Activated CD4-positive, alpha-beta T cell treated with anti-CD3 and anti-CD28 coated beads for 4 hours (primary cell): ENCODE results near the gene SCN8A.
"Not testable (repeated sequence)": the region's sequence is repeated elsewhere in the genome, so short reads cannot be mapped to it uniquely, and the experiment has no call there.

Experiments used
- DNase-seq, 2 donors: peaks; one replicate each; pipeline ENCODE4 v3.0.0-alpha.2; 2020

SCN8A gene

GRCh38 chr12:51818566-51819300 lies 227.7 kb downstream of the SCN8A start:
- no peak for DNase-seq

GRCh38 chr12:51819736-51820525 lies 228.9 kb downstream of the SCN8A start:
- no peak for DNase-seq

DNA sequence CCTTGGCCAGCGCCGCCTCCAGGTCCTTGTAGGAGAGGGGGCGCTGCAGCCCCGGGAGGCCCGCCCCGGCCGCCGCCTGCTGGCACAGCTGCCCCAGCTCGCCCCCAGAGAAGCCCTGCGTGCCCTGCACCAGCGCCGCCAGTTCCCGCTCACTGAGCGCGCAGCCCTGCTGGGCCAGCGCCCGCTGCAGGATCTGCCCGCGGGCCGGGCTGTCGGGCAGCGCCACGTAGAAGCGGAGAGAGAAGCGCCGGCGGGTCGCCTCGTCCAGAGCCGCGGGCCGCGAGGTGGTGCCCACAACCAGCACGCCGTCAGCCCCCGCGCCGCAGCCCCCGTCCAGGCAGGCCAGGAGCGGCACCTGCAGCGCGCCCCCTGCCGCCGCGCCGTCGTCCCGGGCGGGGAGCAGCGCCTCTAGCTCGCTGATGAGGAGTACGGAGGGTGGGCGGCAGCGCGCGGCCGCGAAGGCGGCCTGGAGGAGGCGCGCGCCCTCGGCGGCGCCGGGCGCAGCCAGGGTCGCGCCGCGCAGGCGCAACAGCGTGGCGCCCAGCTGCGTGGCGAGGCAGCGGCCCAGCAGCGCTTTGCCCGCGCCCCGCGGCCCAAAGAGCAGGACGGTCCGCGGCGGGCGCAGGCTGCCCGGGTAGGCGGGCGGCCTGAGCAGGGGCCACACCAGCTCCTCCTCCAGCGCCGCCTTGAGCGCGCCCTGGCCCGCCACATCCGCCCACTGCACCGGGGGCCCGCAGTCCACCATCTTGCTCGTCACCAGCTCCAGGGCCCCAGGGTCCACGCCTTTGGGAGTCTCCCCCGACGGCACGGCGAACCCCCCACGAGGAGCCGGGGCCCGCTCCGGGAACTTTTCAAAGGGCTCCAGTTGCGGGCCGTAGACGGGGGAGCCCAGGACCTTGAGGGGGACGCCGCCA lies 229.8 kb downstream of the SCN8A start:
- peak; percentile 80 to 85 for DNase-seq

DNA sequence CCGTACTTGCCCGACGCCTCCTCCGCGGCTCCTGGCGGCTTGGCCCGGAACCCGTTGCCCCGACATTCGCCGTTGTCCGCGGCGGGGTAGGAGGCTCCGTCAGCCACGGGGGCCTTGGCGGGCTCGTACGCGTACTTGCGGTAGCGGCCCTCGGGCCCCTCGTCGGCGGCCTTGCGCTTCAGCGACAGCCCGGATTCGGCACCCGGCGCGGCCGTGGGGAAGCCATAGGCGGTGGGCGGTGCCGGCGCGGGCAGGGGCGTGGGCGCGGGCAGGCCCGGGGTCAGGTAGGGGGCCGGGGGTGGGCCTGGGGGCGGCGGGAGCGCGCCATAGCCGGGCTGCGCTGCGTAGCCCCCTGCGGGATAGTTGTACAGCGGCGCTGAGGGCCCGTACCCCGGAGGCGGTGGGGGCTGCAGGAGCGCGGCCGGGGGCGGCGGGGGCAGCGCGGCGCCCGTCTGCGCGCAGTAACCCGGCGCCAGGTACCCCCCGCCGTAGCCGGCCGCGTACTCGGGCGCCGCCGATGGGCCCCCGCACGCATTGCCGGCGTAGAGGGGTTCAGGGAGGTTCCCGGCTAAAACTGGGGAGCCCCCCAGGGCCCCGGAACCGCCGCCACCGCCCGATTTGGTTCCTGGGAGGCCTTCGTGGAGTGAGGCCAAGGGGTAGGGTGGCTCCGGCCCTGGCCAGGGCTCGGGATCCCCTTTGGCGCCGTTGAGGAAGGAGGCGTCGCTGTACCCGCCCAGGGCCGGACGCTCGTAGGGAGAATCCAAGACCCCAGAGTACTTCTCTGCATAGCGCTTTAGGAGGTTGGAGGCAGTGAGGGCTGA lies 230.6 kb downstream of the SCN8A start:
- peak; percentile 41 to 63 for DNase-seq

GRCh38 chr12:51822261-51822616 lies 231.2 kb downstream of the SCN8A start:
- DNase-seq = no peak

DNA sequence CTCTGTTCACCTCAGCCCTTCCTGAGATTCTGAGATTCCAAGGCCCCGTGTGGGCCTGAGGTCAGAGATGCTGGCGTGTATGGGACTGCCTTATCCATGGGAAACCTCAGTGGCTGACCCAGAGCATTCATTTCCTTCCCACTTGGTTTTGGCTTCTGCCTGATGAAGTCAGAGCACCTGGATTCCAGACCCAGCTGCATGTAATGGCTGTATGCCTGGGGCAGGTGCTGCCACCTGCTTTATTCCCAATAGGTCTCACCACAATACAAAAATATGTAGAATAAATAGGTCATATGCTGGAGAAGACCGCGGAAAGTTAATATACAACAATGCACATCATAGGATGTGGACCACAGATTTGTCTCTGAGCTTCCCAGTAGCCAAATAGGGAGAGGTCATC lies 231.9 kb downstream of the SCN8A start:
- DNase-seq = no peak

GRCh38 chr12:51823875-51824565 lies 233.0 kb downstream of the SCN8A start:
- DNase-seq = peak; percentile 19 to 28

GRCh38 chr12:51825216-51825615 lies 234.2 kb downstream of the SCN8A start:
- DNase-seq = no peak

- DNase-seq = no peak
Observed at GRCh38 chr12:51826881-51827280, 235.8 kb downstream of the SCN8A start.

GRCh38 chr12:51827925-51828818 lies 237.1 kb downstream of the SCN8A start:
- peak; percentile 45 to 57 for DNase-seq

DNA sequence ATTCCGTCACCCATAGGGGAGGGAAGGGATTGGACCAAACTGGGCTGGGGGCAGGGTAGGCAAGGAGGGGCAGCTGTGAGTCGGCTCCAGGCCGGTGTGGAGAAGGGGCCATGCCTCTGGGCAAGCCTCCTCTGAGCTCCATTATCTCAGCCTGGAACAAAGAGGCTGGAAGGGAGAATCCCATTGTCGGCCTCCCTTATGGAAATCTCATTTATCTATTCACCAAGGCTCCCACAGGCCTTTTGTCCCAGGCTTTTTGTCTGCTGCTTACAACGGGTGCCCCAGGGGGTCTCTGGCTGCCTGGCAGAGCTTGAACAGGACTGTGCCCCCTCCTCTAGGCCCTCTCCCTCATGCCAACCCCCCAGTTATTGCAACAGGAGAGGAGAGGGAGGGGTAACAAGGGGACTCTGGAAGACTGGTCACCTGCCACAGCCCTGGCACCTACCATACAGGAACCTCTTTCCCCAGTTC lies 238.0 kb downstream of the SCN8A start:
- DNase-seq = no peak

DNA sequence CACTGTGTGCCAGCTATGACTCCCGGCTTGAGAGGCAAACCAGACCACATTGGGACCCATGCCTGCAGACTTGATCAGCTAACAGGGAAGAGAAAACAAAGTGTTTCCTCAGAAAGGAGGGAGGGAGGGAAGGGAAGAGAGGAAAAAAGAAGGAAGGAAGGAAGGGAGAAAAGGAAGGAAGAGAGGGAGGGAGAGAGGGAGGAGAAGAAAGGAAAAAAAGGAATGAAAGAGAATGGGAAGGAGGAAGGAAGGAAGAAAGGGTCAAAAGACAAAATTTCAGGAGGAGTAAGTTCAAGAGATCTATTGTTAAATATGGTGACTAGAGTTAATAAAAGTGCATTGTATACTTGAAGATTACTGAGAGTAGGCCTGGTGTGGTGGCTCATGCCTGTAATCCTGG lies 238.6 kb downstream of the SCN8A start:
- DNase-seq = no peak

DNA sequence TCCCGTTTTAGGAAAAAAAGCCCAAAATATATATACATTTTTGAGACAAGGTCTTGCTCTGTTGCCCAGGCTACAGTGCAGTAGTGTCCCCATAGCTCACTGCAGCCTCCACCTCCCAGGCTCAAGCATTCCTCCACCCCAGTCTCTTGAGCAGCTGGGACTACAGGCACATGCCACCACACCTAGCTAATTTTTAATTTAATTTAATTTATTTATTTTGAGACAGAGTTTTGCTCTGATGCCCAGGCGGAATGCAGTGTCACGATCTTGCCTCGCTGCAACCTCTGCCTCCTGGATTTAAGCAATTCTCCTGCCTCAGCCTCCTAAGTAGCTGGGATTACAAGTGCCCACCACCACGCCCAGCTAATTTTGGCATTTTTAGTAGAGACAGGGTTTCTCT lies 240.8 kb downstream of the SCN8A start:
- not testable (repeated sequence) for DNase-seq

GRCh38 chr12:51832354-51833107 lies 241.5 kb downstream of the SCN8A start:
- no peak for DNase-seq

DNA sequence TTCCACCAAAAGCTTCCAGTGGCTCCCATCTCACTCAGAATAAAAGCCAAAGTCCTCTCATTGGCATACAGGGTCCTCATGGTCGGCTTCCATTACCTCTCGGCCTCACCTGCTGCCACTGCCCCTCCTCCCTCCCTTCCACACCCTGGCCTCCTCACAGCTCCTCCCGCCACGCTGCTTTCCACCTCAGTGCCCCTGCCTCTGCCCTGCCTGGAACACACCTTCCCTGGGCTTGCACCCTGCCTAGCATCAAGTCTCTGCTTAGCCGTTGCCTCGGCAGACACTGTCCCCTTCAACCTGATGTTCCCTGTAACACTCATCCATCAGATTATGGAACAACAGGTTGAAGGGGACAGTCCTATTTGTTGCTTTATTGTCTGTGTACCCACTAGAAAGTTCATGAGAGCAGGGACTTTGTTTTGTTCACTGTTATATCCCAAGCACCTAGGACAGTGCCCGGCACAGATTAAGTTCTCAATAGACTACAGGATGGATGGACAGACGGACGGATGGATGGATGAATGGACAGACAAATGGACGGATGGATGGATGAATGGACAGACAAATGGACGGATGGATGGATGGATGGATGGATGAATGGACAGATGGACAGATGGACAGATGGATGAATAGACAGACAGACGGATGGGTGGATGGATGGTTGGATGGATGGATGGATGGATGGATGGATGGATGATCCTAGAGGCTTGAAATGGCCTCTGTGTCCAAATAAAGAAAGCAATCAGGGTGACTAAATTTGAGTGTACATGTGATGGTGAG lies 242.6 kb downstream of the SCN8A start:
- no peak for DNase-seq

GRCh38 chr12:51834411-51834810 lies 243.4 kb downstream of the SCN8A start:
- no peak for DNase-seq

- DNase-seq = no peak
Observed at GRCh38 chr12:51836041-51836826, 245.2 kb downstream of the SCN8A start.

DNA sequence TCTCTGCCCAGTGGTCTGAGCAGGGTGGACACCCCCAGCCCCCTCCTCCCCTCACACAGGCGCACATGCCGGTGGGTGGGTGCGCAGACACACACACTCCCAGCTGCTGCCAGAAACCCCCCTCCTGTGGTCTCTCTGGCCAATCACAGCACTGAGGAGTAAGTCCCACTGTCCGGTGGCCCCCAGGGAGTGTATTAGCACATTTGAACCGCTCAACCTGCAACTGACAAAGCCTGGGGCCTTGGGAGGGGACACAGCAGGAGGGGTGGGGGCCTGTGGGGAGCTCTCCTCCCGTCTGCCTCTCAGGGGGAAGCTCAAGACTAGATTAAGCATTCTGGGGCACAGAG lies 245.8 kb downstream of the SCN8A start:
- no peak for DNase-seq
